Hepatocyte (in vitro differentiated cells): ENCODE measurements around the gene HOXA1. TPM values are rescaled to one million over a fixed set of nuclear protein-coding genes. Genes with fewer than 3 reads are reported as not detected.

ENCODE experiments used
- DNase-seq: peaks from one replicate; pipeline ENCODE4 v3.0.0-alpha.2; 2016; ENCODE audit warnings: low spot score
- H2AFZ ChIP-seq: fragments of 200-600 bp; sonication (generic); 2 replicates; pipeline ENCODE4 v1.6.0; 2016; ENCODE audit warnings: antibody characterized with exemption, mild to moderate bottlenecking
- H3K27ac ChIP-seq: fragments of 200-600 bp; sonication (generic); 2 replicates; pipeline ENCODE4 v1.5.1; 2016; ENCODE audit warnings: mild to moderate bottlenecking
- H3K27me3 ChIP-seq: fragments of 200-600 bp; sonication (generic); 2 replicates; pipeline ENCODE4 v1.6.1; 2016
- H3K36me3 ChIP-seq: fragments of 200-600 bp; sonication (generic); replicated peaks from 2 replicates; pipeline ENCODE4 v1.5.1; 2016; ENCODE audit warnings: low read depth; ENCODE audit not compliant: insufficient read depth
- H3K4me1 ChIP-seq: fragments of 200-600 bp; sonication (generic); 2 replicates; pipeline ENCODE4 v1.5.1; 2016; ENCODE audit warnings: mild to moderate bottlenecking, moderate library complexity; ENCODE audit not compliant: insufficient read depth
- H3K4me2 ChIP-seq: fragments of 200-600 bp; sonication (generic); 2 replicates; pipeline ENCODE4 v1.6.0; 2016
- H3K4me3 ChIP-seq: fragments of 200-600 bp; sonication (generic); 2 replicates; pipeline ENCODE4 v1.5.1; 2016; ENCODE audit warnings: mild to moderate bottlenecking
- H3K79me2 ChIP-seq: fragments of 200-600 bp; sonication (generic); 2 replicates; pipeline ENCODE4 v1.6.0; 2017; ENCODE audit warnings: mild to moderate bottlenecking
- H3K9me2 ChIP-seq: fragments of 200-600 bp; sonication (generic); replicated peaks from 2 replicates; pipeline ENCODE4 v1.6.0; 2017; ENCODE audit warnings: mild to moderate bottlenecking; ENCODE audit not compliant: insufficient read depth
- H3K9me3 ChIP-seq: fragments of 200-600 bp; sonication (generic); 2 replicates; pipeline ENCODE4 v1.5.1; 2016; ENCODE audit warnings: low read depth, mild to moderate bottlenecking
- H4K20me1 ChIP-seq: fragments of 200-600 bp; sonication (generic); 2 replicates; pipeline ENCODE4 v1.6.0; 2016; ENCODE audit warnings: mild to moderate bottlenecking; ENCODE audit not compliant: insufficient read depth, poor library complexity, severe bottlenecking
- EZH2 ChIP-seq: fragments of 200-600 bp; sonication (generic); IDR thresholded peaks from 2 replicates; pipeline ENCODE4 v1.6.1; 2016; ENCODE audit warnings: antibody characterized with exemption, mild to moderate bottlenecking, borderline replicate concordance
- EZH2phosphoT487 ChIP-seq: fragments of 200-600 bp; sonication (generic); IDR thresholded peaks from one replicate; pipeline ENCODE4 v1.6.1; 2018; ENCODE audit warnings: antibody characterized with exemption, mild to moderate bottlenecking, low read depth, moderate library complexity; ENCODE audit not compliant: unreplicated experiment, severe bottlenecking
- WGBS: methylation state at CpG from one replicate; pipeline ENCODE4 v1.1.6; 2016; ENCODE audit warnings: low lambda C conversion rate; ENCODE audit errors: missing lambda C conversion rate; 5-methylcytosine and 5-hydroxymethylcytosine counted together
- polyA plus RNA-seq: library from polyadenylated mRNA; unstranded; fragments of >200 nt; fragmentation: Nextera tagmentation; extraction: Ambion mirVana; gene quantifications from 2 replicates; pipeline ENCODE4 v1.2.1, GENCODE V29; 2016
- total RNA-seq: library from RNA; depleted of rRNA; stranded (reverse); fragments of >200 nt; gene quantifications from 2 replicates; pipeline ENCODE4 v1.2.3, GENCODE V29; 2014
- TF ChIP-seq, protein P1 (sequence below): fragments of 200-600 bp; sonication (generic); IDR thresholded peaks from 2 replicates; pipeline ENCODE4 v1.5.1; 2016; ENCODE audit warnings: antibody characterized with exemption, mild to moderate bottlenecking; ENCODE audit not compliant: poor library complexity

HOXA1 gene
- total and polyA plus RNA-seq, 2 experiments from 2014 or later, result 0.25 to 0.30 TPM

DNA sequence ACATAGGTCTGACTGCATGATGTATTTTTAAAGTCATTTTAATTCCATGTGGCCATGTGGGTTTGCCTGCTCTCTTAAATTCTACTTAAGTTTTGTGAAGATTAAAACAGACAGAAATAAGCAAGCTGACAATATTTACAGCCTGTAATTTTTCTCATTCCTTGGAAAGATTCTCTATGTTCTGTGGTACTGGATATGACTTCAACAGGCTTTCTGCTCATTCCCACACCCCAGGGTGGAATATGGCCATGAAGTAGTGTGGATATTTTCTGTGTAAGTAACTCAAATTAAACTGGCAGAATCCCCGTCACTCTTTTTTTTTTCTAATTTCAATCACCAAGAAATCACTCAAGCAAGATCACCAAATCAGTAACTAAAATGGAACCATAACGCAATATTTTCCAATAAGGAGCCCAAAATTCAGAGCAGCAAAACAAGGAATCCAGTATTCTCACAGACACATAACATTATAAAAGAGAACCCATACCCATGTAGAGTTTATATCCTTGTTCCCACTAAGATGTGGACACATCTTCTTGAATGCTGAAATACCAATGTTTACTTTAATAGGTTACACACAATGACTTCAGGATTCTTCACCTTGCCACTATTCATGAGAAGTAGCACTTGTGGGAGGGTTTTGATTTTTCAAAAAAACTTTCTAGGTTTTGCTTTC, 42.0 kb upstream of the HOXA1 start:
- peaks cover 15% of the 10 kb centered on the region for H3K4me1 ChIP-seq
- no peaks in the 10 kb centered on the region for H4K20me1 ChIP-seq
- peaks cover 97% of the 10 kb centered on the region for H3K27me3 ChIP-seq
- TF ChIP-seq, protein P1, sequence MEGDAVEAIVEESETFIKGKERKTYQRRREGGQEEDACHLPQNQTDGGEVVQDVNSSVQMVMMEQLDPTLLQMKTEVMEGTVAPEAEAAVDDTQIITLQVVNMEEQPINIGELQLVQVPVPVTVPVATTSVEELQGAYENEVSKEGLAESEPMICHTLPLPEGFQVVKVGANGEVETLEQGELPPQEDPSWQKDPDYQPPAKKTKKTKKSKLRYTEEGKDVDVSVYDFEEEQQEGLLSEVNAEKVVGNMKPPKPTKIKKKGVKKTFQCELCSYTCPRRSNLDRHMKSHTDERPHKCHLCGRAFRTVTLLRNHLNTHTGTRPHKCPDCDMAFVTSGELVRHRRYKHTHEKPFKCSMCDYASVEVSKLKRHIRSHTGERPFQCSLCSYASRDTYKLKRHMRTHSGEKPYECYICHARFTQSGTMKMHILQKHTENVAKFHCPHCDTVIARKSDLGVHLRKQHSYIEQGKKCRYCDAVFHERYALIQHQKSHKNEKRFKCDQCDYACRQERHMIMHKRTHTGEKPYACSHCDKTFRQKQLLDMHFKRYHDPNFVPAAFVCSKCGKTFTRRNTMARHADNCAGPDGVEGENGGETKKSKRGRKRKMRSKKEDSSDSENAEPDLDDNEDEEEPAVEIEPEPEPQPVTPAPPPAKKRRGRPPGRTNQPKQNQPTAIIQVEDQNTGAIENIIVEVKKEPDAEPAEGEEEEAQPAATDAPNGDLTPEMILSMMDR, result no peak
- TF ChIP-seq EZH2phosphoT487 (no peak), EZH2 (no peak)
- H3K4me3 ChIP-seq, result no peak overlapping the region
- DNase-seq, result no peak
- H3K4me2 ChIP-seq, result no peak overlapping the region
- H3K9me3 ChIP-seq, result no peaks in the 10 kb centered on the region
- no peak overlapping the region for H2AFZ ChIP-seq
- no peaks in the 10 kb centered on the region for H3K36me3 ChIP-seq
- no peaks in the 10 kb centered on the region for H3K9me2 ChIP-seq
- no peaks in the 10 kb centered on the region for H3K79me2 ChIP-seq
- WGBS, result 79% methylated on average over 2 of the region's 2 CpGs
- no peak overlapping the region for H3K27ac ChIP-seq

DNA sequence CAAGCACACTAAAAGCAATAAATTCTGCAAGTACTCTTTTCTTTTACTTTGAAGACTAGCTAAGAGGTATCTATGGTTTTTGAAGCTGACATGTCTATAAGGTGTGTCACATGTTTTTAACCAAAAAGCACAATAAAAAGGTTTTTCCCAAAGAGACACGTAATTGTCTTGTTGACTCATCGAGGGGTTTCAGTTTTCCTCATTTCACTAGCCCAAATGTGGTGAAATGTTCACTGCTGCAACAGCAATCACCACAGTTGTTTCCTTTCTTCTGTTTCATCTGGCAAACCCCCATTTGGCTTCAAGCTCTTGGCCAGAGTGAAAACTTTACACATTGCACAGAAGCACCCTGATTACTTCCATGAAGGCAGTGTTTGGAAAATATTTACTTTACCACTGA, 38.6 kb upstream of the HOXA1 start:
- H3K27ac ChIP-seq, result no peak overlapping the region
- no peak overlapping the region for H3K4me2 ChIP-seq
- no peak overlapping the region for H2AFZ ChIP-seq
- H3K79me2 ChIP-seq, result no peaks in the 10 kb centered on the region
- no peaks in the 10 kb centered on the region for H4K20me1 ChIP-seq
- no peaks in the 10 kb centered on the region for H3K9me3 ChIP-seq
- no peaks in the 10 kb centered on the region for H3K36me3 ChIP-seq
- TF ChIP-seq EZH2phosphoT487 (no peak), EZH2 (no peak)
- TF ChIP-seq, protein P1, result no peak
- H3K9me2 ChIP-seq, result no peaks in the 10 kb centered on the region
- WGBS, result 42% methylated on average over 2 of the region's 2 CpGs
- peaks cover 12% of the 10 kb centered on the region for H3K4me1 ChIP-seq
- peaks cover 85% of the 10 kb centered on the region for H3K27me3 ChIP-seq
- no peak for DNase-seq
- no peak overlapping the region for H3K4me3 ChIP-seq

DNA sequence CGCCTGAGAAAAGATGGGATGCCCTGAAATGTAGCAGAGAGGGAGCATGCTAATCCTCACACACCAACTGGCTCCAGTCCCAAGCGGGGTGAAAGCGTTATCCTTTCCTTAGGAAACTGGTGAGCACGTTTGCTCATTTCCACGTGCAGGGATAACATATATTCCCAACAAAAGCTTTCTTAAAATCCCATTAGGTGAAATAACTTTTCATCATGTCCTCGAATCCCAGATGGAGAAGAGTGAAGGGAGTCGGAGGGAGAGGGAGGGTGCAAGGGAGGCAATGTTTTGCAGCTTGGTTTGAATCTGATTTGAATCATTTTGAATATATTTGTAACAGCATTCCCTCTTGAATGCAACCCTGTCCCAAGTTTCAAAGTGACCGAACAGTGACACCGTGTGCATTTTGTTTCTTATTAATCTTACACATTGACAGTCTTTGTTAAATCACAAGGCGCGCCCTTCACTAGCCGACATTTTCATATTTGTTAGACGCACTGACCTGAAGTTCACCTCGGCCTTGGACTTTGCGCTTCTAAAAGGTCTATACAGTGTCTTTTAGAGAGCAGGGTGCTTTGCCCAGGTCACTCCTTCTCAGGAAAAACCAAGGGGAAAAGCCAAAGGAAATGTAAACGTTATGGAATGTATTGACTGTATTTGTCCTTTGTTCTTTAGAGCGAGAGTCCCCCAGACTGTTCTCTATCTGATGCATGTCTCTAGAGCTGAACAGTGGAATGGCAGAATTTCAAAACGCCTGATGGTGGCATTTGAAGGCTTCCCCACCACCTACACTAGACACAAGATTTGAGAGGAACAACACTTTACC, 37.8 kb upstream of the HOXA1 start:
- no peak overlapping the region for H3K4me2 ChIP-seq
- H3K27me3 ChIP-seq, result peaks cover 85% of the 10 kb centered on the region

DNA sequence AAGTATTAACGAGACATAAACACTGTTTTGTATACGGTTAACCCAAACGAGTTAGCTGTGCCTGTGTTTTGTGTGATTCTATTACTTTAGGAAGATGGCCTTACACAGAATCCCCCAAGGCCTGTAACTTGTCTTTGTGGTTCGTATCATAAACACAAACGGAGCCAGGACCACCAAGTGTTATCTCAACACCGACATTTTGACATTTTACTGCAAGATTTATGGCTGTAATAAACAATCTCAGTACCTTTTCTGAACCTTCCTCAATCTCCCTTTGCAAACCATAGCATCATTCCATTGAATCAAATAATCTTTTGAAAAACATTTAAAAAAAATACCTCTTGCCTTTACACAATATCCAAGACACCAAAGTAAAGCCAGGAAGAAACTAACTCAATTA, 37.2 kb upstream of the HOXA1 start:
- H2AFZ ChIP-seq, result no peak overlapping the region
- H3K27ac ChIP-seq, result no peak overlapping the region
- H3K4me3 ChIP-seq, result no peak overlapping the region
- WGBS, result 25% methylated on average over 6 of the region's 6 CpGs
- H3K27me3 ChIP-seq, result peaks cover 85% of the 10 kb centered on the region
- no peaks in the 10 kb centered on the region for H3K9me3 ChIP-seq
- no peaks in the 10 kb centered on the region for H3K36me3 ChIP-seq
- TF ChIP-seq EZH2phosphoT487, result no peak
- H3K79me2 ChIP-seq, result no peaks in the 10 kb centered on the region
- no peaks in the 10 kb centered on the region for H3K9me2 ChIP-seq
- no peaks in the 10 kb centered on the region for H4K20me1 ChIP-seq
- no peak overlapping the region for H3K4me2 ChIP-seq
- DNase-seq, result no peak
- H3K4me1 ChIP-seq, result peaks cover 10% of the 10 kb centered on the region

More for the DNA sequence above, 37.8 kb upstream of the HOXA1 start:
- 32% methylated on average over 18 of the region's 18 CpGs for WGBS
- H3K9me2 ChIP-seq, result no peaks in the 10 kb centered on the region
- peaks cover 10% of the 10 kb centered on the region for H3K4me1 ChIP-seq
- H3K36me3 ChIP-seq, result no peaks in the 10 kb centered on the region
- no peaks in the 10 kb centered on the region for H3K79me2 ChIP-seq
- no peak overlapping the region for H3K4me3 ChIP-seq
- no peak for DNase-seq
- H2AFZ ChIP-seq, result no peak overlapping the region
- no peaks in the 10 kb centered on the region for H3K9me3 ChIP-seq
- no peak overlapping the region for H3K27ac ChIP-seq
- no peaks in the 10 kb centered on the region for H4K20me1 ChIP-seq
- TF ChIP-seq EZH2phosphoT487, result no peak
- peak; percentile 31 for TF ChIP-seq EZH2
